Activated gamma-delta T cell treated with Interleukin-2 at 50 U/mL for 16 hours (primary cell): Measurements from ENCODE around the gene APOB.
"Not testable (repeated sequence)": the region's sequence is repeated elsewhere in the genome, so short reads cannot be mapped to it uniquely, and the experiment has no call there.

Experiments used
- DNase-seq: peaks from one replicate; pipeline ENCODE4 v3.0.0-alpha.2; 2020

APOB gene

GRCh38 chr2:21033237-21034155 is 10.4 kb downstream of the APOB start:
- no peak for DNase-seq

- no peak for DNase-seq
These were observed 11.3 kb downstream of the APOB start for GRCh38 chr2:21032338-21033236.

- no peak for DNase-seq
These were observed 12.6 kb downstream of the APOB start for GRCh38 chr2:21030983-21031968.

- no peak for DNase-seq
These were observed 14.4 kb downstream of the APOB start for GRCh38 chr2:21029519-21029918.

GRCh38 chr2:21028951-21029350 is 14.9 kb downstream of the APOB start:
- DNase-seq, result not testable (repeated sequence)

- DNase-seq, result no peak
These were observed 15.6 kb downstream of the APOB start for GRCh38 chr2:21028021-21028947.

- no peak for DNase-seq
These were observed 17.2 kb downstream of the APOB start for GRCh38 chr2:21026479-21027282.

- DNase-seq, result no peak
These were observed 18.0 kb downstream of the APOB start for GRCh38 chr2:21025690-21026478.

- no peak for DNase-seq
These were observed 19.0 kb downstream of the APOB start for GRCh38 chr2:21024722-21025389.

GRCh38 chr2:21024198-21024597 is 19.7 kb downstream of the APOB start:
- no peak for DNase-seq

- no peak for DNase-seq
These were observed 20.3 kb downstream of the APOB start for GRCh38 chr2:21023419-21024181.

- no peak for DNase-seq
These were observed 21.0 kb downstream of the APOB start for GRCh38 chr2:21022792-21023367.

GRCh38 chr2:21021430-21021829 is 22.4 kb downstream of the APOB start:
- no peak for DNase-seq

- no peak for DNase-seq
These were observed 23.1 kb downstream of the APOB start for GRCh38 chr2:21020668-21021288.

- DNase-seq, result no peak
These were observed 23.7 kb downstream of the APOB start for GRCh38 chr2:21020031-21020667.

GRCh38 chr2:21019678-21020021 is 24.2 kb downstream of the APOB start:
- no peak for DNase-seq
